Subcutaneous adipose tissue (tissue), 4 donors: ENCODE data around the gene SH3BP2. TPM values are rescaled to one million over a fixed set of nuclear protein-coding genes. Genes with fewer than 3 reads are reported as not detected.

ENCODE experiments used
- CTCF ChIP-seq: fragments of 450-650 bp; IDR thresholded peaks from one replicate; pipeline ENCODE4 v1.5.1; 2016; ENCODE audit warnings: low read depth, mild to moderate bottlenecking, control low read depth, antibody characterized with exemption, moderate library complexity
- total RNA-seq, 4 donors: library from RNA; depleted of rRNA; stranded (reverse); fragments of >200 nt; gene quantifications; one replicate each; pipeline ENCODE4 v1.1.0, GENCODE V29; 2016

SH3BP2 gene
- total RNA-seq = 10 to 100 TPM; 23.5 to 52.7 (median 43.7) TPM

GRCh38 chr4:2792711-2793585 is at the start of gene SH3BP2:
Gene SH3BP2, plus strand, starts transcription at chr4:2793085. Its CDS starts 27,533 bp downstream, at chr4:2820618.
- no peak for TF ChIP-seq CTCF

- no peak for TF ChIP-seq CTCF
Observed at GRCh38 chr4:2743518-2744445, 49.1 kb upstream of the SH3BP2 start.

GRCh38 chr4:2744576-2745270 is 48.2 kb upstream of the SH3BP2 start:
- no peak for TF ChIP-seq CTCF

- TF ChIP-seq CTCF = no peak
Observed at GRCh38 chr4:2745516-2745915, 47.4 kb upstream of the SH3BP2 start.

- no peak for TF ChIP-seq CTCF
Observed at GRCh38 chr4:2745981-2746806, 46.7 kb upstream of the SH3BP2 start.

GRCh38 chr4:2746891-2747695 is 45.8 kb upstream of the SH3BP2 start:
- TF ChIP-seq CTCF = no peak
